Sigmoid colon (tissue), 7 donors: ENCODE measurements around the gene ARSG. TPM values are rescaled to one million over a fixed set of nuclear protein-coding genes. Genes with fewer than 3 reads are reported as not detected.

Experiments used
- DNase-seq: peaks from one replicate; pipeline ENCODE4 v3.0.0-alpha.2; 2019
- H3K27ac ChIP-seq, 4 donors: fragments of 200-600 bp; sonication (generic); one replicate each; pipeline ENCODE4 v1.5.1; 2016 to 2019; ENCODE audit warnings: mild to moderate bottlenecking in 1 of 4
- H3K27me3 ChIP-seq, 3 donors: fragments of 200-600 bp; sonication (generic); one replicate each; pipeline ENCODE4 v1.5.1; 2019; ENCODE audit warnings: mild to moderate bottlenecking in 1 of 3
- H3K36me3 ChIP-seq, 4 donors: fragments of 200-600 bp; sonication (generic); one replicate each; pipeline ENCODE4 v1.5.1; 2016 to 2019
- H3K4me1 ChIP-seq, 4 donors: fragments of 200-600 bp; sonication (generic); one replicate each; pipeline ENCODE4 v1.5.1; 2017 to 2019
- H3K4me3 ChIP-seq, 4 donors: fragments of 200-600 bp; sonication (generic); one replicate each; pipeline ENCODE4 v1.5.1; 2017 to 2019; ENCODE audit warnings: mild to moderate bottlenecking in 2 of 4, moderate library complexity in 1 of 4
- H3K9me3 ChIP-seq, 4 donors: fragments of 200-600 bp in 3 of 4; sonication (generic) in 3 of 4; one replicate each; pipeline versions ENCODE4 v1.5.1 to v1.6.1; 2013 to 2019
- CTCF ChIP-seq, 4 experiments: fragments of 450-650 bp in 3 of 4; fragments of 200-600 bp in 1 of 4; IDR thresholded peaks; one replicate each; pipeline ENCODE4 v1.5.1; 2016 to 2019; ENCODE audit warnings: antibody characterized with exemption in 4 of 4, mild to moderate bottlenecking in 3 of 4, moderate library complexity in 2 of 4
- EP300 ChIP-seq, 4 donors: sonication (generic); formaldehyde crosslinking; IDR thresholded peaks; one replicate each; pipeline ENCODE4 v1.6.1; 2017; ENCODE audit warnings: antibody characterized with exemption in 4 of 4
- POLR2A ChIP-seq, 2 donors: fragments of 450-650 bp; IDR thresholded peaks; one replicate each; pipeline ENCODE4 v1.6.1; 2016; ENCODE audit warnings: antibody characterized with exemption in 2 of 2, mild to moderate bottlenecking in 2 of 2, moderate library complexity in 2 of 2
- POLR2AphosphoS5 ChIP-seq, 4 donors: sonication (generic); formaldehyde crosslinking; IDR thresholded peaks; one replicate each; pipeline ENCODE4 v1.6.1; 2017; ENCODE audit warnings: antibody characterized with exemption in 4 of 4
- WGBS, 2 donors: extraction: QIAGEN DNeasy Blood & Tissue Kit; methylation state at CpG; one replicate each; pipeline ENCODE4 v1.1.7; 2013; 5-methylcytosine and 5-hydroxymethylcytosine counted together
- intact Hi-C: fragments of 100-400 bp; cut with DNase I; formaldehyde crosslinking; loops from one replicate; pipeline ENCODE4 v1.15.1; 2023
- polyA plus RNA-seq, 3 donors: library from polyadenylated mRNA; stranded (reverse); fragments of 200-250 nt; gene quantifications; one replicate each; pipeline ENCODE4 v1.2.3, GENCODE V29; 2013
- total RNA-seq, 4 donors: library from RNA; depleted of rRNA; stranded (reverse); fragments of >200 nt; gene quantifications; one replicate each; pipeline ENCODE4 v1.1.0, GENCODE V29; 2016
- donor health status: healthy with polysubstance abuse.
- donor health status: Bipolar disorder and iron deficiency.
- donor health status: healthy.

Gene ARSG
- total and polyA plus RNA-seq, 7 donors: under 0.01 to 3.0 (median 1.8) TPM

GRCh38 chr17:68341482-68341881 lies 50.2 kb downstream of the ARSG start:
- 94 to 95% methylated on average over 5 of the region's 5 CpGs for WGBS, 2 donors
- no peak overlapping the region for H3K4me3 ChIP-seq
- no peak for DNase-seq

GRCh38 chr17:68343976-68344375 lies 52.7 kb downstream of the ARSG start:
- Histone ChIP-seq H3K4me1 (no peaks in the 10 kb centered on the region), H3K27ac (no peak overlapping the region), H3K9me3 (no peaks in the 10 kb centered on the region), H3K36me3 (no peaks in the 10 kb centered on the region), H3K27me3 (no peaks in the 10 kb centered on the region), H3K4me3 (no peak overlapping the region)
- no peak for DNase-seq
- intact Hi-C loops: no loop called here
- TF ChIP-seq EP300 (IDR thresholded peaks at IDR 0.05) (no peak), CTCF (IDR thresholded peaks at IDR 0.05) (no peak), POLR2AphosphoS5 (IDR thresholded peaks at IDR 0.05) (no peak), POLR2A (IDR thresholded peaks at IDR 0.05) (no peak)
- WGBS, 2 donors: 66 to 79% methylated on average over 5 of the region's 5 CpGs

More at GRCh38 chr17:68341482-68341881, 50.2 kb downstream of the ARSG start:
- H3K9me3 ChIP-seq: no peaks in the 10 kb centered on the region
- H3K27ac ChIP-seq: no peak overlapping the region
- intact Hi-C loops: no loop called here
- no peaks in the 10 kb centered on the region for H3K4me1 ChIP-seq
- no peaks in the 10 kb centered on the region for H3K27me3 ChIP-seq
- no peak for TF ChIP-seq CTCF (IDR thresholded peaks at IDR 0.05)
- TF ChIP-seq POLR2A (IDR thresholded peaks at IDR 0.05): no peak
- TF ChIP-seq POLR2AphosphoS5 (IDR thresholded peaks at IDR 0.05): no peak
- no peak for TF ChIP-seq EP300 (IDR thresholded peaks at IDR 0.05)
- no peaks in the 10 kb centered on the region for H3K36me3 ChIP-seq

GRCh38 chr17:68344701-68345136 lies 53.4 kb downstream of the ARSG start:
- no peak for DNase-seq
- Histone ChIP-seq H3K27ac (no peak overlapping the region), H3K9me3 (no peaks in the 10 kb centered on the region), H3K27me3 (no peaks in the 10 kb centered on the region), H3K36me3 (no peaks in the 10 kb centered on the region), H3K4me3 (no peak overlapping the region), H3K4me1 (no peaks in the 10 kb centered on the region)
- 55 to 81% methylated on average over 4 of the region's 4 CpGs for WGBS, 2 donors
- intact Hi-C loops: no loop called here
- TF ChIP-seq EP300 (IDR thresholded peaks at IDR 0.05): no peak
- TF ChIP-seq POLR2A (IDR thresholded peaks at IDR 0.05): no peak
- no peak for TF ChIP-seq POLR2AphosphoS5 (IDR thresholded peaks at IDR 0.05)

GRCh38 chr17:68346448-68346847 lies 55.2 kb downstream of the ARSG start:
- Histone ChIP-seq H3K4me3 (no peak overlapping the region), H3K9me3 (no peaks in the 10 kb centered on the region), H3K36me3 (no peaks in the 10 kb centered on the region), H3K4me1 (no peaks in the 10 kb centered on the region), H3K27ac (no peak overlapping the region), H3K27me3 (no peaks in the 10 kb centered on the region)
- WGBS, 2 donors: 53 to 84% methylated on average over 13 of the region's 13 CpGs
- DNase-seq: no peak
- TF ChIP-seq EP300 (IDR thresholded peaks at IDR 0.05) (no peak), POLR2A (IDR thresholded peaks at IDR 0.05) (no peak), CTCF (IDR thresholded peaks at IDR 0.05) (no peak), POLR2AphosphoS5 (IDR thresholded peaks at IDR 0.05) (no peak)
- intact Hi-C loops: no loop called here

- Histone ChIP-seq H3K36me3 (no peaks in the 10 kb centered on the region), H3K9me3 (no peaks in the 10 kb centered on the region), H3K27me3 (no peaks in the 10 kb centered on the region), H3K4me1 (no peaks in the 10 kb centered on the region), H3K4me3 (no peak overlapping the region), H3K27ac (no peak overlapping the region)
- no peak for TF ChIP-seq POLR2AphosphoS5 (IDR thresholded peaks at IDR 0.05)
- no peak for TF ChIP-seq CTCF (IDR thresholded peaks at IDR 0.05)
- no peak for TF ChIP-seq EP300 (IDR thresholded peaks at IDR 0.05)
- TF ChIP-seq POLR2A (IDR thresholded peaks at IDR 0.05): no peak
- 82 to 89% methylated on average over 6 of the region's 6 CpGs for WGBS, 2 donors
- intact Hi-C loops: no loop called here
- DNase-seq: no peak
Observed at GRCh38 chr17:68347380-68347779, 56.1 kb downstream of the ARSG start.
